Mucosa of stomach (tissue), 1 donor: Measurements from ENCODE around the gene CKB.

Experiments
- H3K27me3 ChIP-seq: one replicate; pipeline ENCODE4 v1.7.0; 2013; ENCODE audit warnings: mild to moderate bottlenecking, low read length; ENCODE audit not compliant: control insufficient read depth, insufficient read depth
- H3K36me3 ChIP-seq: one replicate; pipeline ENCODE4 v1.7.0; 2013; ENCODE audit warnings: low read length; ENCODE audit not compliant: control insufficient read depth, insufficient read depth
- H3K4me1 ChIP-seq: one replicate; pipeline ENCODE4 v1.7.0; 2013; ENCODE audit warnings: mild to moderate bottlenecking, low read length; ENCODE audit not compliant: control insufficient read depth, insufficient read depth
- H3K4me3 ChIP-seq: one replicate; pipeline ENCODE4 v1.7.0; 2013; ENCODE audit warnings: low read length
- H3K9ac ChIP-seq: one replicate; pipeline ENCODE4 v1.7.0; 2013; ENCODE audit warnings: mild to moderate bottlenecking, low read length, moderate library complexity
- H3K9me3 ChIP-seq: one replicate; pipeline ENCODE4 v1.7.0; 2013; ENCODE audit warnings: mild to moderate bottlenecking, low read length, moderate library complexity; ENCODE audit not compliant: control insufficient read depth
- donor health status: Pancreatic carcinoma.

Gene CKB

GRCh38 chr14:103492156-103492925, 30.3 kb downstream of the CKB start:
- Histone ChIP-seq H3K9me3 (no peaks in the 10 kb centered on the region), H3K4me3 (no peak overlapping the region), H3K36me3 (peaks cover 3% of the 10 kb centered on the region), H3K4me1 (no peaks in the 10 kb centered on the region), H3K27me3 (no peaks in the 10 kb centered on the region), H3K9ac (no peak overlapping the region)

- no peak overlapping the region for H3K4me3 ChIP-seq
- peaks cover 3% of the 10 kb centered on the region for H3K36me3 ChIP-seq
- no peaks in the 10 kb centered on the region for H3K27me3 ChIP-seq
- no peaks in the 10 kb centered on the region for H3K4me1 ChIP-seq
- H3K9me3 ChIP-seq: no peaks in the 10 kb centered on the region
- no peak overlapping the region for H3K9ac ChIP-seq
These were observed 30.9 kb downstream of the CKB start for GRCh38 chr14:103491691-103492090.

- peaks cover 4% of the 10 kb centered on the region for H3K4me1 ChIP-seq
- H3K4me3 ChIP-seq: no peak overlapping the region
- no peaks in the 10 kb centered on the region for H3K36me3 ChIP-seq
- H3K9me3 ChIP-seq: no peaks in the 10 kb centered on the region
- H3K9ac ChIP-seq: no peak overlapping the region
- no peaks in the 10 kb centered on the region for H3K27me3 ChIP-seq
These were observed 33.0 kb downstream of the CKB start for GRCh38 chr14:103489621-103490020.

GRCh38 chr14:103488960-103489359, 33.7 kb downstream of the CKB start:
- H3K27me3 ChIP-seq: no peaks in the 10 kb centered on the region
- H3K4me3 ChIP-seq: no peak overlapping the region
- H3K36me3 ChIP-seq: no peaks in the 10 kb centered on the region
- H3K4me1 ChIP-seq: peaks cover 4% of the 10 kb centered on the region
- H3K9me3 ChIP-seq: no peaks in the 10 kb centered on the region
- H3K9ac ChIP-seq: no peak overlapping the region

- Histone ChIP-seq H3K9me3 (no peaks in the 10 kb centered on the region), H3K27me3 (no peaks in the 10 kb centered on the region), H3K4me3 (no peak overlapping the region), H3K36me3 (no peaks in the 10 kb centered on the region), H3K4me1 (peaks cover 8% of the 10 kb centered on the region), H3K9ac (no peak overlapping the region)
These were observed 34.6 kb downstream of the CKB start for GRCh38 chr14:103488071-103488470.

- no peaks in the 10 kb centered on the region for H3K27me3 ChIP-seq
- H3K4me3 ChIP-seq: no peak overlapping the region
- H3K9ac ChIP-seq: no peak overlapping the region
- no peaks in the 10 kb centered on the region for H3K36me3 ChIP-seq
- peaks cover 8% of the 10 kb centered on the region for H3K4me1 ChIP-seq
- no peaks in the 10 kb centered on the region for H3K9me3 ChIP-seq
These were observed 37.1 kb downstream of the CKB start for GRCh38 chr14:103485504-103485903.

GRCh38 chr14:103483600-103483999, 39.0 kb downstream of the CKB start:
- Histone ChIP-seq H3K9ac (no peak overlapping the region), H3K36me3 (no peaks in the 10 kb centered on the region), H3K27me3 (no peaks in the 10 kb centered on the region), H3K4me3 (no peak overlapping the region), H3K9me3 (no peaks in the 10 kb centered on the region), H3K4me1 (peaks cover 8% of the 10 kb centered on the region)

GRCh38 chr14:103480595-103480994, 42.0 kb downstream of the CKB start:
- H3K4me3 ChIP-seq: no peak overlapping the region
- no peaks in the 10 kb centered on the region for H3K9me3 ChIP-seq
- no peaks in the 10 kb centered on the region for H3K36me3 ChIP-seq
- H3K9ac ChIP-seq: no peak overlapping the region
- H3K27me3 ChIP-seq: no peaks in the 10 kb centered on the region
- H3K4me1 ChIP-seq: peaks cover 7% of the 10 kb centered on the region

- H3K36me3 ChIP-seq: no peaks in the 10 kb centered on the region
These were observed 46.0 kb downstream of the CKB start for GRCh38 chr14:103476631-103477030.

GRCh38 chr14:103476065-103476464, 46.6 kb downstream of the CKB start:
- H3K36me3 ChIP-seq: no peaks in the 10 kb centered on the region
- H3K9me3 ChIP-seq: no peaks in the 10 kb centered on the region
- no peak overlapping the region for H3K9ac ChIP-seq
- no peak overlapping the region for H3K4me3 ChIP-seq
- H3K4me1 ChIP-seq: no peaks in the 10 kb centered on the region
- H3K27me3 ChIP-seq: no peaks in the 10 kb centered on the region

More at GRCh38 chr14:103476631-103477030, 46.0 kb downstream of the CKB start:
- Histone ChIP-seq H3K9ac (no peak overlapping the region), H3K4me1 (no peaks in the 10 kb centered on the region), H3K9me3 (no peaks in the 10 kb centered on the region), H3K27me3 (no peaks in the 10 kb centered on the region), H3K4me3 (no peak overlapping the region)

- Histone ChIP-seq H3K9me3 (no peaks in the 10 kb centered on the region), H3K27me3 (no peaks in the 10 kb centered on the region), H3K4me1 (no peaks in the 10 kb centered on the region), H3K9ac (no peak overlapping the region), H3K36me3 (no peaks in the 10 kb centered on the region), H3K4me3 (no peak overlapping the region)
These were observed 47.7 kb downstream of the CKB start for GRCh38 chr14:103474893-103475292.

GRCh38 chr14:103472939-103473338, 49.7 kb downstream of the CKB start:
- Histone ChIP-seq H3K9me3 (no peaks in the 10 kb centered on the region), H3K36me3 (no peaks in the 10 kb centered on the region), H3K27me3 (no peaks in the 10 kb centered on the region), H3K4me1 (no peaks in the 10 kb centered on the region), H3K4me3 (no peak overlapping the region), H3K9ac (no peak overlapping the region)
